ENCODE measurements around the gene EYA4.

The EYA4 gene

GRCh38 chr6:133568970-133569889, 328.1 kb downstream of the EYA4 start:
- no peaks in the 10 kb centered on the region for H3K79me1 ChIP-seq (ENCODE audit: low read length)
- H4K5ac ChIP-seq (ENCODE audit: low read length): no peak overlapping the region
- H3K18ac ChIP-seq (ENCODE audit: low read length): no peak overlapping the region
- no peak overlapping the region for H3K27ac ChIP-seq (ENCODE audit: low read depth, low read length)
- H2BK15ac ChIP-seq (replicated peaks; ENCODE audit: low read depth): no peak overlapping the region
- H4K8ac ChIP-seq (ENCODE audit: low read depth, low read length): no peak overlapping the region
- no peaks in the 10 kb centered on the region for H3K79me2 ChIP-seq (ENCODE audit: control insufficient read depth, insufficient read depth, low read length)
- H2BK120ac ChIP-seq (ENCODE audit: low read depth, low read length): no peak overlapping the region
- no peak overlapping the region for H3K56ac ChIP-seq (ENCODE audit: low read length)
- H3K36me3 ChIP-seq (ENCODE audit: control insufficient read depth, insufficient read depth, low read length): no peaks in the 10 kb centered on the region
- peak overlapping the region; percentile 52 for H3K4me2 ChIP-seq (ENCODE audit: low read length)
- no peak overlapping the region for H3K9ac ChIP-seq (ENCODE audit: low read length)
- DNase-seq: peak; percentile 89
- H3K4ac ChIP-seq (ENCODE audit: low read depth, low read length): no peak overlapping the region
- no peak overlapping the region for H3K23ac ChIP-seq (ENCODE audit: low read length)
- no peaks in the 10 kb centered on the region for H3K27me3 ChIP-seq (ENCODE audit: insufficient read depth, low read length, poor library complexity)
- no peak overlapping the region for H2BK5ac ChIP-seq (ENCODE audit: low read length)
- no peaks in the 10 kb centered on the region for H3K4me1 ChIP-seq (ENCODE audit: control insufficient read depth, low read depth, low read length)
- WGBS (ENCODE audit: extremely low coverage, insufficient coverage, low lambda C conversion rate): no CpG with 5 or more reads among the region's 18 CpGs
- H2AK5ac ChIP-seq (ENCODE audit: low read length): no peak overlapping the region
- no peak overlapping the region for H3K4me3 ChIP-seq (ENCODE audit: low read length)

GRCh38 chr6:133571681-133572080, 330.5 kb downstream of the EYA4 start:
- H3K4me1 ChIP-seq (ENCODE audit: control insufficient read depth, low read depth, low read length): no peaks in the 10 kb centered on the region
- whole genome bisulfite sequencing (ENCODE audit: extremely low coverage, insufficient coverage, low lambda C conversion rate): no CpG with 5 or more reads among the region's 3 CpGs
- no peak overlapping the region for H2AK5ac ChIP-seq (ENCODE audit: low read length)

GRCh38 chr6:133577851-133578250, 336.7 kb downstream of the EYA4 start:
- no CpG with 5 or more reads among the region's 1 CpG for WGBS (ENCODE audit: extremely low coverage, insufficient coverage, low lambda C conversion rate)
- no peak overlapping the region for H3K9ac ChIP-seq (ENCODE audit: low read length)
- H2AK5ac ChIP-seq (ENCODE audit: low read length): no peak overlapping the region
- no peaks in the 10 kb centered on the region for H3K4me1 ChIP-seq (ENCODE audit: control insufficient read depth, low read depth, low read length)
- no peak overlapping the region for H3K4ac ChIP-seq (ENCODE audit: low read depth, low read length)
- H3K36me3 ChIP-seq (ENCODE audit: control insufficient read depth, insufficient read depth, low read length): no peaks in the 10 kb centered on the region
- H2BK120ac ChIP-seq (ENCODE audit: low read depth, low read length): no peak overlapping the region
- no peak overlapping the region for H2BK5ac ChIP-seq (ENCODE audit: low read length)
- H3K79me1 ChIP-seq (ENCODE audit: low read length): no peaks in the 10 kb centered on the region
- DNase-seq: no peak
- H2BK15ac ChIP-seq (replicated peaks; ENCODE audit: low read depth): no peak overlapping the region
- H3K56ac ChIP-seq (ENCODE audit: low read length): no peak overlapping the region
- no peak overlapping the region for H3K27ac ChIP-seq (ENCODE audit: low read depth, low read length)
- H3K27me3 ChIP-seq (ENCODE audit: insufficient read depth, low read length, poor library complexity): no peaks in the 10 kb centered on the region
- no peak overlapping the region for H3K4me2 ChIP-seq (ENCODE audit: low read length)
- no peaks in the 10 kb centered on the region for H3K79me2 ChIP-seq (ENCODE audit: control insufficient read depth, insufficient read depth, low read length)
- no peak overlapping the region for H3K4me3 ChIP-seq (ENCODE audit: low read length)
- no peak overlapping the region for H3K23ac ChIP-seq (ENCODE audit: low read length)
- H4K8ac ChIP-seq (ENCODE audit: low read depth, low read length): no peak overlapping the region
- H4K5ac ChIP-seq (ENCODE audit: low read length): no peak overlapping the region
- no peak overlapping the region for H3K18ac ChIP-seq (ENCODE audit: low read length)

More at GRCh38 chr6:133571681-133572080, 330.5 kb downstream of the EYA4 start:
- no peak overlapping the region for H3K9ac ChIP-seq (ENCODE audit: low read length)
- H3K23ac ChIP-seq (ENCODE audit: low read length): no peak overlapping the region
- DNase-seq: no peak
- H3K36me3 ChIP-seq (ENCODE audit: control insufficient read depth, insufficient read depth, low read length): no peaks in the 10 kb centered on the region
- no peaks in the 10 kb centered on the region for H3K27me3 ChIP-seq (ENCODE audit: insufficient read depth, low read length, poor library complexity)
- no peak overlapping the region for H2BK5ac ChIP-seq (ENCODE audit: low read length)
- H3K27ac ChIP-seq (ENCODE audit: low read depth, low read length): no peak overlapping the region
- no peak overlapping the region for H3K4ac ChIP-seq (ENCODE audit: low read depth, low read length)
- no peak overlapping the region for H2BK120ac ChIP-seq (ENCODE audit: low read depth, low read length)
- no peak overlapping the region for H3K18ac ChIP-seq (ENCODE audit: low read length)
- H4K8ac ChIP-seq (ENCODE audit: low read depth, low read length): no peak overlapping the region
- H3K79me2 ChIP-seq (ENCODE audit: control insufficient read depth, insufficient read depth, low read length): no peaks in the 10 kb centered on the region
- no peak overlapping the region for H3K4me2 ChIP-seq (ENCODE audit: low read length)
- no peak overlapping the region for H4K5ac ChIP-seq (ENCODE audit: low read length)
- H3K56ac ChIP-seq (ENCODE audit: low read length): no peak overlapping the region
- no peaks in the 10 kb centered on the region for H3K79me1 ChIP-seq (ENCODE audit: low read length)
- H3K4me3 ChIP-seq (ENCODE audit: low read length): no peak overlapping the region
- H2BK15ac ChIP-seq (replicated peaks; ENCODE audit: low read depth): no peak overlapping the region
